Amygdala (tissue), 56 donors: ENCODE data around the gene PARG.
"Not testable (repeated sequence)": the region's sequence is repeated elsewhere in the genome, so short reads cannot be mapped to it uniquely, and the experiment has no call there.

ENCODE experiments used
- DNase-seq, 56 donors: peaks; one replicate each; lab custom pipeline; 2025; lab: John Stamatoyannopoulos, UW

PARG gene

GRCh38 chr10:49941447-49942338 is at the start of gene PARG, which contains the start of gene TIMM23B:
PARG (minus strand) TSS chr10:49942027; CDS start chr10:49941725, 302 bp downstream.
TIMM23B (plus strand) TSS chr10:49942053; CDS start chr10:49942195, 142 bp downstream.
- DNase-seq, result peak; percentile 8 to 89 (median 62)

GRCh38 chr10:49988376-49988775 is 46.5 kb upstream of the PARG start, which contains the start of gene AGAP6:
AGAP6 (plus strand) TSS chr10:49988406; CDS start chr10:49988716, 310 bp downstream.
- DNase-seq, result not testable (repeated sequence)

GRCh38 chr10:49987207-49987606 is 45.4 kb upstream of the PARG start:
- not testable (repeated sequence) for DNase-seq

- DNase-seq, result not testable (repeated sequence)
These were observed 35.9 kb upstream of the PARG start for GRCh38 chr10:49977756-49978155.

GRCh38 chr10:49972094-49972493 is 30.3 kb upstream of the PARG start:
- not testable (repeated sequence) for DNase-seq

GRCh38 chr10:49971466-49971865 is 29.6 kb upstream of the PARG start:
- not testable (repeated sequence) for DNase-seq

- DNase-seq, result not testable (repeated sequence)
These were observed 28.6 kb upstream of the PARG start for GRCh38 chr10:49970331-49970857.

GRCh38 chr10:49953122-49953521 is 11.3 kb upstream of the PARG start:
- not testable (repeated sequence) for DNase-seq

GRCh38 chr10:49952006-49952405 is 10.2 kb upstream of the PARG start:
- DNase-seq, result not testable (repeated sequence)

GRCh38 chr10:49948737-49949136 is 6.9 kb upstream of the PARG start:
- not testable (repeated sequence) for DNase-seq

- not testable (repeated sequence) for DNase-seq
These were observed 6.3 kb upstream of the PARG start for GRCh38 chr10:49948142-49948541.

GRCh38 chr10:49943607-49944006 is 1.8 kb upstream of the PARG start:
- DNase-seq, result not testable (repeated sequence)

- not testable (repeated sequence) for DNase-seq
These were observed 495 bp upstream of the PARG start for GRCh38 chr10:49942339-49942705.

GRCh38 chr10:49931959-49932728 is 9.7 kb downstream of the PARG start:
- DNase-seq, result not testable (repeated sequence)

- not testable (repeated sequence) for DNase-seq
These were observed 10.6 kb downstream of the PARG start for GRCh38 chr10:49931276-49931675.

GRCh38 chr10:49923572-49923971 is 18.3 kb downstream of the PARG start:
- DNase-seq, result not testable (repeated sequence)

GRCh38 chr10:49922041-49922440 is 19.8 kb downstream of the PARG start:
- DNase-seq, result not testable (repeated sequence)

GRCh38 chr10:49917927-49918326 is 23.9 kb downstream of the PARG start:
- DNase-seq, result not testable (repeated sequence)

GRCh38 chr10:49916451-49916850 is 25.4 kb downstream of the PARG start:
- DNase-seq, result not testable (repeated sequence)

GRCh38 chr10:49910295-49910694 is 31.5 kb downstream of the PARG start:
- not testable (repeated sequence) for DNase-seq
